ENCODE results near the gene KIF14.

KIF14 gene

GRCh38 chr1:200620273-200621131 is at the start of gene KIF14:
Gene KIF14 (minus strand): TSS chr1:200620751. CDS start chr1:200618723, 2,028 bp downstream.
- peak; percentile 80 to 85 (median 82) for DNase-seq

- DNase-seq, result peak; percentile 74 to 86 (median 79)
Measured at GRCh38 chr1:200669314-200670241, 49.0 kb upstream of the KIF14 start, which contains the start of gene DDX59. Gene DDX59 (minus strand): TSS chr1:200669907. CDS start chr1:200666740, 3,167 bp downstream.

GRCh38 chr1:200668514-200669313 is 48.2 kb upstream of the KIF14 start:
- DNase-seq, result no peak

- no peak for DNase-seq
Measured at GRCh38 chr1:200666309-200666708, 45.8 kb upstream of the KIF14 start.

- no peak for DNase-seq
Measured at GRCh38 chr1:200665861-200666260, 45.3 kb upstream of the KIF14 start.

- no peak for DNase-seq
Measured at GRCh38 chr1:200660719-200661118, 40.2 kb upstream of the KIF14 start.

- DNase-seq, result no peak
Measured at GRCh38 chr1:200659269-200659668, 38.7 kb upstream of the KIF14 start.

- no peak for DNase-seq
Measured at GRCh38 chr1:200658037-200658818, 37.7 kb upstream of the KIF14 start.

GRCh38 chr1:200654660-200655059 is 34.1 kb upstream of the KIF14 start:
- no peak for DNase-seq

- no peak for DNase-seq
Measured at GRCh38 chr1:200653022-200653462, 32.5 kb upstream of the KIF14 start.

- DNase-seq, result no peak
Measured at GRCh38 chr1:200652378-200652777, 31.8 kb upstream of the KIF14 start.

- no peak for DNase-seq
Measured at GRCh38 chr1:200646515-200646914, 26.0 kb upstream of the KIF14 start.

- DNase-seq, result no peak
Measured at GRCh38 chr1:200644021-200644420, 23.5 kb upstream of the KIF14 start.

GRCh38 chr1:200642481-200642880 is 21.9 kb upstream of the KIF14 start:
- DNase-seq, result no peak

- no peak for DNase-seq
Measured at GRCh38 chr1:200640963-200641401, 20.4 kb upstream of the KIF14 start.

GRCh38 chr1:200640373-200640962 is 19.9 kb upstream of the KIF14 start:
- no peak for DNase-seq

- DNase-seq, result no peak
Measured at GRCh38 chr1:200638073-200638472, 17.5 kb upstream of the KIF14 start.

- no peak for DNase-seq
Measured at GRCh38 chr1:200636681-200637080, 16.1 kb upstream of the KIF14 start.

- no peak for DNase-seq
Measured at GRCh38 chr1:200634261-200635122, 13.9 kb upstream of the KIF14 start.

GRCh38 chr1:200631375-200631774 is 10.8 kb upstream of the KIF14 start:
- DNase-seq, result no peak
